Nucleus accumbens (tissue), 56 donors: Measurements from ENCODE around the gene COPZ2.
A peak's percentile ranks its signal among the peaks of the same experiment; 100 is the strongest.
"Not testable (repeated sequence)": the region's sequence is repeated elsewhere in the genome, so short reads cannot be mapped to it uniquely, and the experiment has no call there.

Experiments
- DNase-seq, 56 donors: peaks; one replicate each; lab custom pipeline; 2025; lab: John Stamatoyannopoulos, UW

COPZ2 gene

DNA sequence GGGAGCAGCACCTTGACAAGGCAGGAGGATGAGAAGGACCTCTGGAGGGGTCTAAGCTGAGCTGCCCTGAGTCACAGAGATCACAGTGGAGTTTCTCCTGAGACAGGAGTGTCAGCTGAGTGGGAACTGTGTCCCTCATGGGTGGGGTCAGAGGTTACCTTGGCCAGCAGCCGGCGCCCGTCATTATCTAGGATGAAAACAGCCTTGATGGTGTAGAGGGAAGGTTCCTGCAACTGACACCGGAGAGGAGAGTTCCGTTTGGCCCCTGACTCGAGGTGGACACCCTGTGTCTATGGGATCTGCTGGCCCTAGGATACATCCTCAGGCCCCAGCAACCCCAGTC, 933 bp downstream of the COPZ2 start:
- DNase-seq, result no peak

DNA sequence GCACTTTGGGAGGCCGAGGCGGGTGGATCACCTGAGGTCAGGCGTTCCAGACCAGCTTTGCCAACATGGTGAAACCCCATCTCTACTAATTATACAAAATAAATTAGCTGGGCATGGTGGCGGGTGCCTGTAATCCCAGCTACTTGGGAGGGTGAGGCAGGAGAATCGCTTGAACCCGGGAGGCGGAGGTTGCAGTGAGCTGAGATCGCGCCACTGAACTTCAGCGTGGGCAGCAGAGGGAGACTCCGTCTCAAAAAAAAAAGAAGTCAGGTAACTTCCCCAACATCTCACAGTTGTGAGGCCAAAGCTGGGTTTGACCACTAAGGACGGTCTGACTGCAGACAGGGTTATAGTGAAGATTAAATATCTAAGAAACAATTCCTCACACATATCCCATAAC, 2.9 kb downstream of the COPZ2 start:
- not testable (repeated sequence) for DNase-seq

- no peak for DNase-seq
These were observed 5.6 kb downstream of the COPZ2 start for GRCh38 chr17:48031966-48032365.

DNA sequence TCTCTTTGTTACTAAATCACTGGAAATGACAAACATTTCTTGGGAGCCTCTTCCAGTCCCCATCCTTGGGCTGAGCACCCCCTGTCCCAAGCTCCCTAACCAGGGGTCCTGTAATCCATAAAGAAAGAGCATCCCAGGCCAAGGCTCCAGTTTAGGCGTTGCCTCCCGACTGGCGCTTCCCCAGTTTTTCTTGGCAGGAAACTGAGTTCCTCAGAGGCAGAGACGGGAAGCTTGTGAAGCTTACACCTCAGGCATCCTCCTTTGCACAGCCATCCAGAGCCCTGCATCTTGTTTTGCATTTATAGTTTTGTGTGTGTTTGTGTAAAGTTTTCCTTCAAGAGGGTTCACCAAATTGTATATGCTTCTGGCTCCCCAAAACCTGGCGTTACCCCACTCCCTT, 7.1 kb downstream of the COPZ2 start:
- DNase-seq, result no peak

DNA sequence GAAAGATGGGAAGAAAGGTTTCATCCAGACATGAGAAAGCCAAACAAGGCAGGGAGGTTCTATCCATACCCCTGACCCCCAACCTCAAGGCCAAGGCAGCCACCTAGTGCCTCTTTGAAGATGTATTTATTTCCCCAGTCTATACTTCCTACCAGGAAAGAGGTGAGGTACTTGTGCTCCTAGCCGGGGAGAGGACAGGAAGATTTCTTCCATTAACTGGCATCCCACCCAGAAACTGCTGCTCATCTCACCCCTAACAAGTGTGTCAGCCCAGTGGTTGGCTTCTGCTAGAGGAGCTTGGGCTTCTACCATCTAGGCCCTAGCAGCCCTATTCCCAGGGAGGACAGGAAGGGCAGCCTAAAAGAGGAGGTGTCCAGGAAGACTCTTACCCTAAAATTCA, 8.9 kb downstream of the COPZ2 start:
- no peak for DNase-seq

DNA sequence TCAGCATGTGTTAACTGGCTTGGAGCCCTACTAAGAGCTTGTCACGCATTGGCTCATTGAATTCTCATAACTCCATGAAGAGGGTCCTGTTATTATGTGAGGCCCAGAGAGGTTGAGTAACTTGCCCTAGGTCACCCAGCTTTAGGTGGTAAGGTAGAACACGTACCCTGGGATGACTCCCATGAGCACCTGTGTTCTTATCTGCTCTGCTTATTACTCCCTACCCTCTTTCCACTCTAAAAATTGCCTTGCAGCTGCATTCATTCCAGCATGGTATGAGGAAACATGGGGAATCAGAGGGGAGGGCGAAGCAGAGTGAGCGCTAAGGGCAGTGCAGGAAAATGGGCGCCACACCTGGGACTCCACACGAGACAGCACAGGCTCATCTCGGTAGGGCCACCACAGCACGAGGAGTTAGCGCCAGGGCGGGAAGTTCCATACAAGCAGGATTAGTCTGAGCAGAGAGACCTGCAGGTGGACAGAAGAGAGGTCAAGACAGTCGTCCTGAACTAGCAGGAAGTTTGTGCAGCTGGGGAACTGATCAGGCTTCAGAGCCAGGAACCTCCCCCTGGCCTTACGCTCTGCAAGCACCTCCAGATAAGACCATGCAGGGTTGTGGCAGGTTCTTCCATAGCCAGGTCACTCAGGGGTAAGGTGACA, 10.1 kb downstream of the COPZ2 start:
- no peak for DNase-seq

- peak in 52 of 56 donors; percentile 9 to 87 (median 58) for DNase-seq
These were observed 10.9 kb downstream of the COPZ2 start for GRCh38 chr17:48026502-48027321.

DNA sequence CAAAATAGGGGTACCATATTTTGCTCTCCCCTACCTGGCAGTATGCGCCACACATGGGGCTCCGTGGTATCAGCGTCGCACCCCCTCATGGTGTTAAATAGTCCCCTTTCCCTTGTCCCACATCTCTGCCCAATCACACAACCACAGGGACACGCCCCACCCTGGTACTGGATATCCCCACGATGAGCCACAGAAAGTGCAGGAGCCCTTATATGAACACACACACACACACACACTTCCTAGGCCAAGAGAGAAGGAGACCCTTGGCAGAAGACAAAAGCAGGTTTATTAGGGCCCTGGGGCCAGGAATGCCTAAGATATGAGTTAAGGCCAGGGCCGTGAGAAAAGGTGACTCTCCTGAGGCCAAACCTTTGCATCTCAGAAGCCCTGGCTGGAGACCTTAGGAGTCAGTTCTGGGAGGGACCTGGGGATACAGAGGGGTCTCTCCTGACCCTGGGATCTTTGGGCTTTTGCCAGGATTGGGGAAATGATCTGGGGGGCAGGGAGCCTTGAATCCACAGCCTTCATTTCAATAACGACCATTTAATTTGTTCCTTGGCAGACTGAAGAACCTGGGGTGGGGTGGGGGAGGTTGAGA, 11.6 kb downstream of the COPZ2 start:
- no peak for DNase-seq

- peak; percentile 82 to 99 (median 97) for DNase-seq
These were observed 12.3 kb downstream of the COPZ2 start for GRCh38 chr17:48025040-48025903.

DNA sequence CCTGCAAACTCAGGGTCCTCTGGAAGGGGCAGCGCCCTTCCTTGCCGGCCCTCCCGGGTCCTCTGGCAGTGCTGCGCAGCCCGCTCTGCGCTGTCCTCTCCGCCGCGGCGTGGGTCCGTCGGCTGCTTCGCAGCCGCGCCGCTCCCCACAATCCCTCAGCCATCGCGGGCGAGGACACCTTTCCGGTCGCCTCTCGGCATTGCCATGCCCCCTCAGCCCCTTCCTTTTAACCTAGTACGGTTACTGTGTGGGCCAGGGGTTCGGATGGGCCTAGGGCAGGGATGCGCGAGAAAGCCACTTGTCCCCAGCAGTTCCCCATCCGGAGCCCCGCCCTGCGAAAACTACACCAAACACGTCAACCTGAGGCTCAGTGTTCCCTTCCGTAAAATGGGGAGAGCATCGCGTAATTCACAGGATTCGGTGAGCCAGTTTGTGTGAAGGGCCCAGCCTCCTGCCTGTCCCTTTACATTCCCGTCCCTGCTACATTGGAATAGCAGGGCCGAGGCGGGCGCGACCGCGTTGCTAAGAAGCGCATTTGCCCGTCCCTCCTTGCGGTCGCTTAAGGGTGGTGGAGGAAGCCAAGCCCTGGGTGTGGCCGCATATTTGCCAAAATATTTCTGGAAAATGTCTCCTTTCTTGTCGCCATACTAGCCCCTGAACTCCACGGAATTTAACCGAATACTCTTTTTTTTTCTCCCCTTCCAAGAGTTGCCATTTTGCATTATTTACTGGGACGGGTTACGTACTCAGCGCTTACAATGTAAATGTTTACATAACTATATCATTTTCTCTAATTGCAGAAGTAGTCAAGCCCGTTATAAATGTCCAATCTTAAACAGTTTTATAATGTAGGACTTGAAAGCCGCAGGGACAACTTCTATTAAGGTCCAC, 13.2 kb downstream of the COPZ2 start:
- DNase-seq, result peak in 15 of 56 donors; percentile 23 to 56 (median 45)

- DNase-seq, result peak in 53 of 56 donors; percentile 17 to 93 (median 74)
These were observed 14.0 kb downstream of the COPZ2 start for GRCh38 chr17:48023400-48024148.

DNA sequence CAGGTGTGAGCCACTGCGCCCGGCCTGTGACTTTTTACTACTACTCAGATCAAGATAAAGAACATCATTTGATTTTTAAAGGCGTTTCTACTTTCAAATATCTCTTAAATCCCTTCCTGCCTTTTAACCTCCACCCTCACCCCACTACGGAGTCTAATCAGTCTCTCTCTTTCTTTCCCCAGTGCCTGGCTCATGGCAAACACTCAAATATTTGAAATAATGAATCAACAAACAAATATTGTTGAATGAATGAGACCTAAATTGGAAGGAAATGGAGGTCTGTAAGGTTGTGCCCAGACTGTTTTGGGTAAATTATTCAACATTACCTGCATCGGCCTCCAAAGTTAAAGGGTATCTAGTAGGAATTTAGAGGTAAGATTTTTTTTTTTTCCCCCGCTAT, 14.7 kb downstream of the COPZ2 start:
- DNase-seq, result no peak

GRCh38 chr17:48021934-48022333, 15.7 kb downstream of the COPZ2 start:
- DNase-seq, result no peak

DNA sequence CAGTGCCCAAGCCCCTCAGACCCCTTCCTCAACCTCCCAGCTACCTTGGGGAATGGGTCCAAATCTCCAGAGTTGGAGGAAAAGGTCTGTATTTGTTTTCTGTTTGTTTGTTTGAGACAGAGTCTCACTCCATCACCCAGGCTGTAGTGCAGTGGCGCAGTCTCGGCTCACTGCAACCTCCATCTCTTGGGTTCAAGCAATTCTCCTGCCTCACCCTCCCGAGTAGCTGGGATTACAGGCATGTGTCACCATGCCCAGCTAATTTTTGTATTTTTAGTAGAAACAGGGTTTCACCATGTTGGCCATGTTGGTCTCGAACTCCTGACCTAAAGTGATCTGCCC, 19.8 kb downstream of the COPZ2 start:
- not testable (repeated sequence) for DNase-seq

DNA sequence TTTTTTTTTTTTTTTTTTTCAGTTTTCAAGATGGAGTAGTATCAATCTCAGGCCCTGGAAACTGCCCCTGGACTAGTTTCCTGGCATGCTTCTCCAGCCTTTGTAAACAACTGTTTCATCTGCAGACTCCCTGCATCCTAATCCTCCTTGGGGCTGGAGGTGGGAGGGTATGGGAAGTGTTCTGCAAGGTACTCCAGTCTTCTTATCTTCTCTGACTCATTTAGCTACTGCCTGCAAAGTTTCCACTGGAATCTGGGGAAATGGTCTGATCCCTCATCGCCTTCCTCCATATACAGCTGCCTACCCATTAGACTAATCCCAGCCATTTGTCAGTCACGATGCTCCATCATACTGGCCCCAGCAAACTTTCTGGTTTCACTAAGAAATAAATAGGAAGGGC, 21.5 kb downstream of the COPZ2 start:
- peak in 1 of 56 donors; percentile 5 for DNase-seq

GRCh38 chr17:48014595-48015111, 22.9 kb downstream of the COPZ2 start:
- no peak for DNase-seq

DNA sequence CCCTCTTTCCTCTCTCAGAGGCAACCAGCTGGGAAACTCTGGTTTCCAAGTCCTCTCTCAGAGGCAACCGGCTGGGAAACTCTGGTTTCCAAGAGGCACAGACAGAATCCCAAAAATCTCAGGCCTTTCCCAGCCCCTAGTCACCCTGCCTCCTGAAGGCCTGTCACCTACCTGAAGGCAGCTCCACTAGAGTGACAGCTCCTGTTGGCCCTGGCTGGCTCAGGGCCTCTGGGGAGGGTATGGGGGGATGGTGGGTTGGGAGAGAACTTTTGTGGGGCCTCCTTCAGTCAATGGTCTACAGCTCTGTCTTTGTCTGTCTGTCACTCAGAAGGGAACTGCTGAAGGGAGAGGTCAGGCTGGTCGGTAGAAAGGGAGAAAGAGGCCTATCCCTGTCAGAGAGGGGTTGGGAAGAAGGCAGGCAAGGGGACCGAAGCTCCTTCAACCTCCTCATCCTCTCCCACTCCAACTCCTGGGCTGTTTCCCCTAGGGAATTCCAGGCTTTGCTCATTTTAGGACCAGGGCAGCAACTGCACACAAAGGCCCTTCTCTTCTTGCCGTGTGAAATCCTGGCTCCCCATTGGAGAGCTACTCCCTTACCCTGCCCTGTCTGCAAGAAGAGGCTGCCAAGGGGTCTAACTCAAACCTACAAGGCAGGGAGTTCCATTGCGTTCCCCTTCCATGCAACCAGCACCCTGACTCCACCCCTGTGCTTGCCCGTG, 23.6 kb downstream of the COPZ2 start:
- no peak for DNase-seq

DNA sequence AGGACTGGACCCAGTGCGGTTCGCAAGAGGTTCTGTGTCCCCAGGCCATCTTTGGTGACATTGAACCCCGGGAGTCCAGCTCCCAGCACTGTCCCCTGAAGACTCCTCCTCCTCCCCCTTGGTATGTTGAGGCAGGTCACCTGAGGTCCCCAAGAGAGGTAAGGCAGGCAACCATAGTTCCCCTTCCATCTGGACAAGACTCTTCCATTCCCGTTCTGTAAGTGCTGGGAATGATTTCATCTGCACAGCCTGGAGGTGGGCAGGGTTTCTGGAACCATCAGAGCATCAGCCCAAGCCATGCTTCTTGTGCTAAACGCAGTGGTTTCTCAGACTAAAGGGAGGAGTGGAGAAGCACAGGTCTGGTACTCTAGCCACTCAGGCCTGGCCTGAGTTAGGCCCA, 24.9 kb downstream of the COPZ2 start:
- no peak for DNase-seq
